K562 (cell line): ENCODE results near the gene VSTM5. TPM values are rescaled to one million over a fixed set of nuclear protein-coding genes. Genes with fewer than 3 reads are reported as not detected.

ENCODE experiments used
- ATAC-seq: fragments of 200-7000 bp; cut with Tn5 transposase; 3 replicates; pipeline ENCODE4 v1.9.1; 2020; ENCODE audit warnings: moderate library complexity
- BruUV-seq: library from RNA; stranded (reverse); fragments of 400-500 nt; replicated peaks from 2 replicates; lab custom pipeline; 2021; lab: Mats Ljungman, UMichigan
- CTCF ChIA-PET: fragments of 300-600 bp; formaldehyde crosslinking; extraction: SDS; loops from one replicate; lab custom pipeline; 2021; ENCODE audit warnings: low intra/inter-chr PET ratio; lab: Yijun Ruan, JAX
- POLR2A ChIA-PET: fragments of 300-600, 350-650 bp; sonication (Branson Sonifier 250); formaldehyde crosslinking; extraction: SDS; loops from one replicate; lab custom pipeline; 2021; ENCODE audit warnings: antibody characterized with exemption, inconsistent platforms; lab: Yijun Ruan, JAX
- DNase-seq, 4 experiments: peaks; one replicate each; pipeline versions ENCODE4 v3.0.0 to v3.0.0-alpha.2; 2011 to 2018; ENCODE audit warnings: low spot score in 3 of 4, mixed read lengths in 3 of 4; ENCODE audit errors: extremely low read depth in 1 of 4
- FAIRE-seq: peaks from 2 replicates; lab custom pipeline; 2011; peaks lifted over from hg19 to GRCh38; lab: Jason Lieb, UNC
- H2AFZ ChIP-seq: 2 replicates; pipeline ENCODE4 v1.6.0; 2011; ENCODE audit warnings: low read depth, low read length, control low read depth, inconsistent platforms
- H3K27ac ChIP-seq: fragments of 200-600 bp; 3 replicates; pipeline ENCODE4 v1.8.0; 2011; ENCODE audit warnings: low read depth, mild to moderate bottlenecking, control low read depth, inconsistent platforms, low read length, moderate library complexity, mixed read lengths; ENCODE audit errors: extremely low read depth
- H3K27me3 ChIP-seq, 2 experiments: fragments of 300-600 bp in 1 of 2; 2 replicates in 1 of 2; 3 replicates in 1 of 2; pipeline versions ENCODE4 v1.6.0 to v1.8.0; 2011; ENCODE audit warnings: inconsistent platforms in 2 of 2, low read length in 2 of 2, mild to moderate bottlenecking in 1 of 2, mixed read lengths in 1 of 2, moderate library complexity in 1 of 2; ENCODE audit not compliant: control insufficient read depth in 2 of 2, insufficient read depth in 2 of 2
- H3K36me3 ChIP-seq: fragments of 300-600 bp; 3 replicates; pipeline ENCODE4 v1.8.0; 2011; ENCODE audit warnings: mild to moderate bottlenecking, low read length, inconsistent platforms; ENCODE audit not compliant: control insufficient read depth, insufficient read depth
- H3K4me1 ChIP-seq, 2 experiments: fragments of 200-600 bp in 1 of 2; replicated peaks in 1 of 2; 2 replicates in 1 of 2; 3 replicates in 1 of 2; pipeline versions ENCODE4 v1.5.1 to v1.8.0; 2011; ENCODE audit warnings: inconsistent platforms in 2 of 2, low read length in 2 of 2, mild to moderate bottlenecking in 1 of 2, mixed read lengths in 1 of 2, moderate library complexity in 1 of 2; ENCODE audit not compliant: control insufficient read depth in 2 of 2, insufficient read depth in 2 of 2
- H3K4me2 ChIP-seq: 2 replicates; pipeline ENCODE4 v1.6.1; 2011; ENCODE audit warnings: low read length, control low read depth, inconsistent platforms, mixed read lengths; ENCODE audit not compliant: insufficient read depth
- H3K4me3 ChIP-seq: fragments of 200-600 bp; sonication (generic), shearing (Covaris generic); 2 replicates; pipeline ENCODE4 v1.5.1; 2016; ENCODE audit warnings: control low read depth, inconsistent platforms
- H3K79me2 ChIP-seq: fragments of 200-600 bp; 3 replicates; pipeline ENCODE4 v1.8.0; 2011; ENCODE audit warnings: low read length, inconsistent platforms; ENCODE audit not compliant: control insufficient read depth, insufficient read depth
- H3K9ac ChIP-seq, 2 experiments: 2 replicates each; pipeline versions ENCODE4 v1.6.0 to v1.6.1; 2011; ENCODE audit warnings: low read depth in 2 of 2, low read length in 2 of 2, control low read depth in 1 of 2, inconsistent platforms in 1 of 2, mild to moderate bottlenecking in 1 of 2, mixed read lengths in 1 of 2; ENCODE audit not compliant: insufficient read depth in 1 of 2
- H3K9me1 ChIP-seq: one replicate; pipeline ENCODE4 v1.6.0; 2011; ENCODE audit warnings: inconsistent platforms, mild to moderate bottlenecking, low read length, moderate library complexity; ENCODE audit not compliant: control insufficient read depth, insufficient read depth
- H3K9me3 ChIP-seq: replicated peaks from 2 replicates; pipeline ENCODE4 v1.5.1; 2011; ENCODE audit warnings: low read depth, low read length, inconsistent platforms; ENCODE audit not compliant: control insufficient read depth, insufficient read depth
- H4K20me1 ChIP-seq: replicated peaks from 2 replicates; pipeline ENCODE4 v1.6.1; 2011; ENCODE audit warnings: low read length, inconsistent platforms, mixed read lengths; ENCODE audit not compliant: control insufficient read depth, insufficient read depth
- C11orf30 ChIP-seq: fragments of 450-650 bp; IDR thresholded peaks from 2 replicates; pipeline ENCODE4 v1.6.1; 2016; ENCODE audit warnings: low read depth, mild to moderate bottlenecking
- CHD2 ChIP-seq: IDR thresholded peaks from 2 replicates; pipeline ENCODE4 v1.6.1; 2011; ENCODE audit warnings: low read depth, low read length
- KLF13 ChIP-seq: fragments of 450-650 bp; IDR thresholded peaks from 2 replicates; pipeline ENCODE4 v1.6.1; 2016; ENCODE audit warnings: missing genetic modification characterization, low read depth, mild to moderate bottlenecking, missing compliant biosample characterization, moderate library complexity, borderline replicate concordance
- MAFF ChIP-seq: IDR thresholded peaks from 2 replicates; pipeline ENCODE4 v1.6.1; 2012; ENCODE audit warnings: low read length, improper control_type of control experiment
- MAFG ChIP-seq: fragments of 450-650 bp; conservative IDR thresholded peaks from 2 replicates; pipeline ENCODE4 v1.6.1; 2016; ENCODE audit warnings: missing genetic modification characterization, missing compliant biosample characterization
- MAFK ChIP-seq: IDR thresholded peaks from 2 replicates; pipeline ENCODE4 v1.6.1; 2011; ENCODE audit warnings: low read length, improper control_type of control experiment
- NBN ChIP-seq: fragments of 450-650 bp; IDR thresholded peaks from 2 replicates; pipeline ENCODE4 v1.6.1; 2016; ENCODE audit warnings: low read depth, mild to moderate bottlenecking
- SMARCA4 ChIP-seq: fragments of 450-650 bp; IDR thresholded peaks from 2 replicates; pipeline ENCODE4 v1.6.1; 2016
- TAF15 ChIP-seq: fragments of 200-400 bp; formaldehyde crosslinking; IDR thresholded peaks from 2 replicates; pipeline ENCODE4 v1.6.1; 2017; ENCODE audit warnings: mild to moderate bottlenecking, low read depth, low read length, moderate library complexity
- ZNF316 ChIP-seq: fragments of 450-650 bp; IDR thresholded peaks from 2 replicates; pipeline ENCODE4 v1.6.1; 2016
- WGBS: fragments of 100-300 bp; shearing (Covaris generic); methylation state at CpG from one replicate; pipeline ENCODE4 v1.1.6; 2016; ENCODE audit warnings: low coverage, mixed read lengths; ENCODE audit not compliant: insufficient coverage; ENCODE audit errors: missing lambda C conversion rate; 5-methylcytosine and 5-hydroxymethylcytosine counted together
- in situ Hi-C: fragments of 300-500 bp; cut with MboI; formaldehyde crosslinking; loops from 4 replicates; pipeline ENCODE4 v1.15.0; 2018; ENCODE audit warnings: inconsistent platforms, mixed read lengths
- intact Hi-C: fragments of 100-400 bp; cut with micrococcal nuclease; formaldehyde crosslinking; loops from 2 replicates; pipeline ENCODE4 v1.14.2; 2022
- polyA plus RNA-seq, 8 experiments: library from polyadenylated mRNA; depleted of rRNA in 4 of 8; stranded (reverse) in 5 of 8; unstranded in 3 of 8; fragments of >200 nt; fragmentation: Nextera tagmentation in 2 of 8; fragmentation: Illumina TruSeq in 1 of 8; extraction: Ambion mirVana in 2 of 8; extraction: Trizol in 1 of 8; gene quantifications; 2 replicates each; pipeline versions ENCODE4 v1.2.1 to v1.2.3, GENCODE V29; 2011 to 2014; ENCODE audit warnings: inconsistent platforms in 1 of 8, missing spikeins in 1 of 8
- total RNA-seq, 7 experiments: library from RNA; depleted of rRNA in 6 of 7; stranded (reverse); fragments of >200 nt in 6 of 7; fragmentation: Illumina TruSeq in 2 of 7; extraction: Trizol in 2 of 7; gene quantifications; 2 replicates each; pipeline versions ENCODE4 v1.2.1 to v1.2.3, GENCODE V29; 2011 to 2021; ENCODE audit warnings: low replicate concordance in 1 of 7
- TF ChIP-seq, protein P1 (sequence below): sonication (generic); formaldehyde crosslinking; IDR thresholded peaks from 2 replicates; pipeline ENCODE4 v1.8.0; 2022; ENCODE audit warnings: mild to moderate bottlenecking, low read depth, missing genetic modification reagents
- TF ChIP-seq, protein P2 (sequence below): fragments of 250-450 bp; sonication (Bioruptor Pico); IDR thresholded peaks from 2 replicates; pipeline ENCODE4 v1.5.0; 2020; ENCODE audit warnings: mild to moderate bottlenecking, borderline replicate concordance
- TF ChIP-seq, protein P3 (sequence below): sonication (generic); formaldehyde crosslinking; IDR thresholded peaks from 2 replicates; pipeline ENCODE4 v1.8.0; 2022; ENCODE audit warnings: mild to moderate bottlenecking, missing genetic modification reagents

Gene VSTM5
- total and polyA plus RNA-seq, 9 of the 15 experiments (the other 6 are each of a cell fraction or from before 2014, with no cell fraction given), result 0.01 TPM; not detected in 8

DNA sequence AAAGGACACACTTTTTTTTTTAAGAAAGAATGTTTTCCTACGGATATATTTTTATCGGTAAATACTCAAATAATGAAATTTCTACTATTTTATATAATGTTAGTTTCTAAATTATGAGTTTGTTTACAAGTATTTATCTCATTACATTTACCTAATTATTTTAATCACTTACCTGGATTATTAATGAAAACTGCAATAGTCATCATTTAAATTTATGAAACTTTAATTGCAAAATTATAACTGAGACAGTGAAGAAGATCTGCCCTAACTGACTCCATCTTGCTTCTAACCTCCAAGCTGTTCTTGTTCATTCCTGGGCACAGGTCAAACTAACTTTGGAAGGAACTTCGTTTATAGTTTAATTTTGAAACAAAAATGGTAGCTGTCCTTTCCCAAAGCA, 25.2 kb upstream of the VSTM5 start:
- in situ Hi-C loops, result no loop called here
- H4K20me1 ChIP-seq, result no peaks in the 10 kb centered on the region
- H3K9me1 ChIP-seq, result no peaks in the 10 kb centered on the region
- ATAC-seq (no peak), FAIRE-seq (no peak), DNase-seq (no peak)
- no peak overlapping the region for H3K4me2 ChIP-seq
- intact Hi-C loops, result no loop called here
- no peaks in the 10 kb centered on the region for H3K79me2 ChIP-seq
- 2% methylated on average over 3 of the region's 3 CpGs for WGBS
- H3K27ac ChIP-seq, result no peak overlapping the region
- H3K4me1 ChIP-seq, result no peaks in the 10 kb centered on the region; a peak in 1 of 5 replicates
- H3K27me3 ChIP-seq, result no peaks in the 10 kb centered on the region
- ChIA-PET POLR2A (no interaction called here), CTCF (no interaction called here)
- no peak overlapping the region for H3K9ac ChIP-seq
- H3K4me3 ChIP-seq, result no peak overlapping the region
- no peaks in the 10 kb centered on the region for H3K9me3 ChIP-seq
- no peak overlapping the region for H2AFZ ChIP-seq
- H3K36me3 ChIP-seq, result no peaks in the 10 kb centered on the region
- TF ChIP-seq, protein P1, sequence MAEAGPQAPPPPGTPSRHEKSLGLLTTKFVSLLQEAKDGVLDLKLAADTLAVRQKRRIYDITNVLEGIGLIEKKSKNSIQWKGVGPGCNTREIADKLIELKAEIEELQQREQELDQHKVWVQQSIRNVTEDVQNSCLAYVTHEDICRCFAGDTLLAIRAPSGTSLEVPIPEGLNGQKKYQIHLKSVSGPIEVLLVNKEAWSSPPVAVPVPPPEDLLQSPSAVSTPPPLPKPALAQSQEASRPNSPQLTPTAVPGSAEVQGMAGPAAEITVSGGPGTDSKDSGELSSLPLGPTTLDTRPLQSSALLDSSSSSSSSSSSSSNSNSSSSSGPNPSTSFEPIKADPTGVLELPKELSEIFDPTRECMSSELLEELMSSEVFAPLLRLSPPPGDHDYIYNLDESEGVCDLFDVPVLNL (CRISPR knock-in tag), result no peak
- peak; percentile 83 for TF ChIP-seq ZNF316
- TF ChIP-seq, protein P2, sequence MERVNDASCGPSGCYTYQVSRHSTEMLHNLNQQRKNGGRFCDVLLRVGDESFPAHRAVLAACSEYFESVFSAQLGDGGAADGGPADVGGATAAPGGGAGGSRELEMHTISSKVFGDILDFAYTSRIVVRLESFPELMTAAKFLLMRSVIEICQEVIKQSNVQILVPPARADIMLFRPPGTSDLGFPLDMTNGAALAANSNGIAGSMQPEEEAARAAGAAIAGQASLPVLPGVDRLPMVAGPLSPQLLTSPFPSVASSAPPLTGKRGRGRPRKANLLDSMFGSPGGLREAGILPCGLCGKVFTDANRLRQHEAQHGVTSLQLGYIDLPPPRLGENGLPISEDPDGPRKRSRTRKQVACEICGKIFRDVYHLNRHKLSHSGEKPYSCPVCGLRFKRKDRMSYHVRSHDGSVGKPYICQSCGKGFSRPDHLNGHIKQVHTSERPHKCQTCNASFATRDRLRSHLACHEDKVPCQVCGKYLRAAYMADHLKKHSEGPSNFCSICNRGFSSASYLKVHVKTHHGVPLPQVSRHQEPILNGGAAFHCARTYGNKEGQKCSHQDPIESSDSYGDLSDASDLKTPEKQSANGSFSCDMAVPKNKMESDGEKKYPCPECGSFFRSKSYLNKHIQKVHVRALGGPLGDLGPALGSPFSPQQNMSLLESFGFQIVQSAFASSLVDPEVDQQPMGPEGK (CRISPR knock-in tag), result no peak
- TF ChIP-seq, protein P3, sequence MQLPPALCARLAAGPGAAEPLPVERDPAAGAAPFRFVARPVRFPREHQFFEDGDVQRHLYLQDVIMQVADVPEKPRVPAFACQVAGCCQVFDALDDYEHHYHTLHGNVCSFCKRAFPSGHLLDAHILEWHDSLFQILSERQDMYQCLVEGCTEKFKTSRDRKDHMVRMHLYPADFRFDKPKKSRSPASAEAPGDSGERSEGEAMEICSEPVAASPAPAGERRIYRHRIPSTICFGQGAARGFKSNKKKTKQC (CRISPR knock-in tag), result no peak
- TF ChIP-seq MAFG, result 0 out of 2 replicates have a peak, but pooled peaks have one; percentile 6
- peak; percentile 16; the same call in 1 of the 2 replicates for TF ChIP-seq MAFF
- peak; percentile 21; the same call in 1 of the 2 replicates for TF ChIP-seq MAFK
- TF ChIP-seq SMARCA4, result no peak
- TF ChIP-seq TAF15, result no peak
- TF ChIP-seq KLF13, result no peak
- TF ChIP-seq CHD2, result no peak
- peak; percentile 45; the same call in 1 of the 2 replicates for TF ChIP-seq C11orf30
- TF ChIP-seq NBN, result no peak
- no TSS peak for BruUV-seq
